Activated CD8-positive, alpha-beta memory T cell treated with anti-CD3 and anti-CD28 coated beads for 4 hours (primary cell): ENCODE data around the gene PIP5KL1.

Experiments used
- DNase-seq, 2 donors: peaks; one replicate each; pipeline ENCODE4 v3.0.0-alpha.2; 2020; ENCODE audit warnings: low read depth in 2 of 2

PIP5KL1 gene, protein sequence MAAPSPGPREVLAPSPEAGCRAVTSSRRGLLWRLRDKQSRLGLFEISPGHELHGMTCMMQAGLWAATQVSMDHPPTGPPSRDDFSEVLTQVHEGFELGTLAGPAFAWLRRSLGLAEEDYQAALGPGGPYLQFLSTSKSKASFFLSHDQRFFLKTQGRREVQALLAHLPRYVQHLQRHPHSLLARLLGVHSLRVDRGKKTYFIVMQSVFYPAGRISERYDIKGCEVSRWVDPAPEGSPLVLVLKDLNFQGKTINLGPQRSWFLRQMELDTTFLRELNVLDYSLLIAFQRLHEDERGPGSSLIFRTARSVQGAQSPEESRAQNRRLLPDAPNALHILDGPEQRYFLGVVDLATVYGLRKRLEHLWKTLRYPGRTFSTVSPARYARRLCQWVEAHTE

DNA sequence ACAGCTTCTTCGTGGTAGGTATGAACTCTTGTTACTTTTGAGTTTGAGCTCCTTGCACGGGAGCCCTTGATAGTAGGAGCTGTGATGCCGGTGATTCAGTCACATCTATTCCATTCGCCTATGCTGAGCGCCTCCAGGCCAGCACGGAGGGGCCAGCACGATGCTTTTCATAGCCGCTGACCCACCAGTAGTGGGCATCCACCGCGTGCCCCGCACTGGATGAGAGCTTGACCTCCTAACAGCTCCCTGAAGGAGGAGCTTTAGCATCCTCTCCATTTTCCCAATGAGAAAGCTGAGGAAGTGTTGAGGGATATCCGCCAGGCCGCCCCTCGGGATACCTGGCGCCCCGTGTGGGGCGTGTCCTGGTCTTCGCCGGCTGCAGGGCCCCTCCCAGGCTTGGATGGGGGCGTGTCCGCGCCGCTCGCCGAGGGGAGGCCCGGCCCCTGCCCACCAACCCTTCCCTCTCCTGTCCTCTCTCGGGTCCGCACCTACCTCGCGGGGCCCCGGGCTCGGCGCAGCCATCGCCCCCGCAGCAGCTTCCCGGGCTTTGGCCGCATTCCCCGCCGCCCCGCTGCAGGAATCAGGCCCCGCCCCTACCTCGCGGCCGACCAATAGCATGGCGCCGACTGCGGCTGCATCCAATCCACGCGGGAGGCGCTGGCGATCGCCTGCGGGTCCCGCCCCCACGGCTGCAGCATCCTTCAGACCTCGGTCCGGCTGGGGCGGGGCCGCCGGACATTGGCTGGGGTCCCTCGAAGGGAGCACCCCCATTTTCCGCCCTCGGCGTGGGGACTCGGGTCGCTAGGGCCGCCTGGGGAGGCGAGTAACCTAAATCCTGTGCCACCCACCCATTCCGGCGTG is at the start of gene PIP5KL1:
Gene PIP5KL1 (minus strand): TSS at position 547 of the 861 bp plus-strand sequence. CDS start 25 bp downstream, at position 522.
- no peak for DNase-seq

DNA sequence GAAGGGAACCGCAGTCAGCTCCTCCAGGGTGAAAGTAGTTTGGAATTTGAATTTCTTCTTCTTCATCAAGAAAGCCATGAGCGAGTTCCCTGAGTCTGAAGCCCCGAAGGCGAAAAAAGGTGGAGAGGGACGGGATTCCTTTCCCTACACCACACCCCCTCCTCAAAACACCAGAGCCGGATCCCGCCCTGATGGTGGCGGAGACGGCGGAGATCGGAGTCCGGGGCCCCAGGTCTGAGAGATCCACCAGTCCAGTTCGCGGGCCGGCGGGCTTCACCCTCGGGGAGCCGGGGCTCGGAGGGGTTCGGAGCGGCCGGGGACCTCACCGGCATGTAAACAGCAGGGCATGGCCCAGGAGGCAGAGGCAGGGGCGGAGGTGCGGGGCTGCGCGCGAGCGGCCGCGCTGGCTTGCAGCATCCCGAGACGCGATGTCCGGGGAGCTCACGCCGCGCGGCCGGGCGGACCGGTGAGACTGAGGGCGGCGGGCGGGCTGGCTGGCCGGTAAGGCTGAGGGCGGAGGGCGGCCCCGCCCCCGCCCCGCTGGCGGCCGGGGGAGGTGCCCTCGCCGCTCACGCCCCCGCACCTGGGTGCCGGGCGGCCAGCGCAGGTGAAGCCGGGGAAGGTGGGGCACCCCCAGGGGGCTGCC is 49.6 kb upstream of the PIP5KL1 start:
- no peak for DNase-seq

DNA sequence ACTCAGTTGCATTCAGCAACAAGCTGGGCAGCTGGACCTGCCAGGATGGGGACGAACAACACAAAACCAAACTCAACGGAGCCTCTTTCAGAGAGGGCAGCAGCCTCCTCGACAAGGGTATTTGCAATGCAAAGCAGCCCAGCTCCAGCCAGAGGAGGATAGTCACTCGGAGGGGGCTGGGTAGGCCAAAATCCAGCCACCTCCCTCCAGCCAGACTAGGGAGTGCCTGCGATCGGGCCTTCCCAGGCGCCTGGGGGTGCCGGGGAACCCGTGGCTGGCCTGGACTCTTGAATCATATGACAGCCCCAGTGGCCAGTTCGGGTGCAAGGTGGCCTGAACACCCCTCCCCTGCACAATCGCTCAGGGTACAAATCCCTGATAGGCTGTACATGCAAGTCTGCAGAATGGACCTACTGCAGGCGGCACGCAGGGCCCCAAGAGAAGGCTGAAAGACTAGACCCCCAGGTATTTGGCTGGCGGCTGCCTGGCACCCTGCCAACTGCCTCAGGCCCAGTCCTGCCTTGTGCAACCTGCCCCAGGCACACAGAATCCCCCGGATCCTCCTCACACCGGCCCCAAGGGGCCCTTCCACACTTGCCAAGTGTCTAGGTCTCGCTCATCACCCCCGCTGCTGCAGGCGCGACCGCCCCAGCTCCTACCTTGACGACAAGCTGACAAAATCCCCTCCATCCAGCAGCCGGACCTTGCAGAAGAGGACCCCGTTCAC is 48.9 kb upstream of the PIP5KL1 start:
- no peak for DNase-seq

DNA sequence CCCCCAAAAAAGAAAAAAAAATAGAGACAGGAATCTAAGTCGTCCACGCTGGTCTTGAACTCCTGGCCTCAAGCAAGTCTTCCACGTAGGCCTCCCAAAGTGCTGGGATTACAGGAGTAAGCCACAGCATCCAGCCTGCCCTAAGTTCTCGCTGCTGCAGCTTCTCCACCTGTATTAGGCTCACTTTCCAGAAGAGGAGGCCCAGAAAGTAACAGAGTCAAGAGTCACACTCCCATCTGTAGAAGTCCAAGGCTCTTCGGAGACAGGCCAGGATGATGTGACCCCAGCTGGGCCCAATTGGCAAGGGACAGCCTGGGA is 48.4 kb upstream of the PIP5KL1 start:
- DNase-seq, result no peak

DNA sequence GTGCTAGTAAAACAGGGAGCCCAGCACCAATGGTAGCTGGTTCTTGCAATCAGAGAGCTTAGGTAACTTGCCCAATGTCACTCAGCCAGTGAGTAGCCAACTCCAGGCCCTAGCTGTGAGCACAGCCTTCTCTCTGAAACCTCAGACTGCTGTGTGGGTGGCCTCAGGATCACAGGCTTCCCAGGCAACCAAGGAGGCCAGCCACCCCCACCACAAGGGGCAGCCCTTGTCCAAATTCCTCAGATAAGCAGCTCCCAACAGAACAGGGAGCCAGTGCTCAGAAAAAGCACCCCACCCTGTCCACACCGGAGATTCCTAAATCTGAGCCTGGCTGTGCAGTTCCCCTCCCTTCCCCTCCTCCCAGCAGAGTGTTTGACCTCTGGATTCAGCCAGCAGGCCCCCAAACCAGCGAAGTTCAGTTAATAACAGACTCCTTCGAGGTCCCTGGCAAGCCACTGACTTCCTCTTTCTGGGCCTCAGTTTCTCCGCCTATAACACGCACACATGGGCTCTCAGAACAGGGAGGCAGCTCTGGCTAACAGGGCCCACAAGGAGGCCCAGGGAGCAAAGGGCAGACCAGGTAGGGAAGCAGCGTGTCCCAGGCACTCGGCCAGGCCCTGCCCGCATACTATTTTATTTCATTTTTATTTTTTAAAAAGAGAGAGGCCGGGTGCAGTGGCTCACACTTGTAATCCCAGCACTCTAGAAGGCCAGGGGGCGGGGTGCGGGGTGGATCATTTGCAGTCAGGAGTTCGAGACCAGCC is 47.5 kb upstream of the PIP5KL1 start:
- DNase-seq, result no peak

DNA sequence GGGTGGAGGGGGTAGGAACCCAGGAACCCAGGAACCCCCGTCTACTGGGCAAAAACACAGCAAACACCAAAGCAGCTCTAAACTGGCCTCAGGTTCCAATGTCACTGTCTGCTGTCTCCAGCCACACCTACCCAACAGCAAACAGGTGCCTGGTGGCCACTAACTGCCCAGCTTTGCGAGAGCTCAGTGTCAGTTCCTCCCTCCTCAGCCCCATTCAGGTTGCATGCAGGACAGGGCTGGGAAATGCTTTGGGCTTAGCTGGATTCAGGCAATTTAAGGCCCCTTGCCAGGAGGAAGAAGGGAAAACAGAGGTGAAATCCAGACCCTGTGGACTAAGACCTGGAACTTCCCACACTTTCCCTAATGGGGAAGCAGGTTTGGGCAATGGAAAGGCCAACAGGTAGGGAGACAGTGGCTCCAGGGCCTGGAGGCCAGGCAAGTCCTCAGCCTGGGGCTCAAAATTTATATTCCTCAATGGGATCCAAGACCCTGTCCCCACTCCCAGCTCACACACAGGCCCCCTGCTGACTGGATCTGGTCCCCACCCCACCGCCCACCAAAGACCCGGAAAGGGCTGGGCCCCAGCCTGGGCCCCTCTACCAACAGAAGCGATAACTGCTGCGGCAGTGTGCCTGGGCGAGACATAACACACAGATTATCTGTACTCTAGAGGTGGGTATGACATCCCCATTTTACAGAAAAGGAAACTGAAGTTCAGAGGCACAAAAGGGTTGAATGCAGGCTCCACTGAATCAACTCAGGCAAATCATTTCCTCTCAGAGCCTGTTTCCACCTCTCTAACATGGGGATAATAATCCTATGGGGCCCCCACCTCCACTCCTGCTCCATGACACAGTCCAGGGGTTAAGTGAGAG is 46.7 kb upstream of the PIP5KL1 start:
- DNase-seq, result no peak

DNA sequence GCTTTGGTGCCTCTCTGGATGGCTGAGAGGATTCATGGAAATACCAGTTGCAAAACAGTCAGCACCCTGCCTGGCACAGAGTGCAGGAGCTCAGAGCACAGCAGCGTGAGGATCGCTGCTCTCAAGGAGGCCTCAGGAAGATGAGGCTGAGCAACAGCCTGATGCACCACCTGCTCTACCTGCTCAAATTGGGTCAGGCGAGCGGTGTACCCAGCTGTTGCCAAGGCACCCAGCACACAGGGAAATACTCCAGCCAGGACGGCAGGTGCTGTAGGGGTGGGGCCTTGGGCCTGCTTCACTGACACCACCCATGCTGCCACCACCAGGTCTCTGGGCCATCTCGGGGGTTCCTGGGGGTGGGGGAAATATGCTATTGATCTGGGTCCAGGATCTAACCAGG is 45.9 kb upstream of the PIP5KL1 start:
- DNase-seq, result no peak

DNA sequence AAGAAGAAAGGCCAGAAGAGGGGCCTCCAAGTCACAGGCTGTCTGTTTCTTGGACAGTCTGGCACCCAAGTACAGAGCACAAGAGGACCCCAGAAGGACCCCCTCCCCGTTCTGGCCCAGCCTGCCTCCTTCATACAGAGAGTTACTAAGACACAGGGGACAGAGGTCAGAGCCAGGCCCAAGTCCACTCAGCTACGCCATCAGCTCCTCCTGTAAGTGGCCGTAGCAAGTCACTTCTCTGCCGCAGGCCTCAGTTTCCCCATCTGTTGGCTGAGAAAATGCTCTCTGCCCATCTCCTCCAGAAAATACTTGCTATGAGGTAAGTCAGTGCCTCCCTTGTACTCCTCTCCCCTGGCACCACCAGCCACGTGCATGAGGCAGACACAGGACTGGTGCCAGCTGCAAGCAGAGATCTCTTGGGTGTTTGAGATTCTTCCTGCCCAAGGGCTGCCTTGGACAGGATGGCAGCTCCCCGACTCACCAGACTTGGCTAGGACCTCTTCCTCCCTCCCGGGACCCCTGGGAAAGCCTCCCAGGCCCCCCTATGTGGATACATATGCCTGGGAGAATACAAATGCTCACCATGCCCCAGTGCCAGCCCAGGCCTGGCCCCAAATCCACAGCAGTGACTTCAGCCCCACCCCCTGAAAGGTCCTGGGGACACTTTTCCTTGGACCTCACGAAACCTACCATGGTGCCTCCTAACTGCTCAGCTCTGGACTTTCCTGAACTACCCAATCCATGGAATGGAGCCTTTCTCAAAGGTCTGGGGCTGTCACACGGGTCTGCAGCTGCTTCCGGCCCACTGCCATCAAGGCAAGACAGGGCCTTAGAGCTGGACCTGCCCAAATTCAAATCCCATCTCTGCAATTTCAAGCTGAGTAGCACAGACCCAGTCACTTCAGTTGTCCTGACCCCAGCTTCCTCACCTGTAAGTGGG is 45.1 kb upstream of the PIP5KL1 start:
- no peak for DNase-seq

DNA sequence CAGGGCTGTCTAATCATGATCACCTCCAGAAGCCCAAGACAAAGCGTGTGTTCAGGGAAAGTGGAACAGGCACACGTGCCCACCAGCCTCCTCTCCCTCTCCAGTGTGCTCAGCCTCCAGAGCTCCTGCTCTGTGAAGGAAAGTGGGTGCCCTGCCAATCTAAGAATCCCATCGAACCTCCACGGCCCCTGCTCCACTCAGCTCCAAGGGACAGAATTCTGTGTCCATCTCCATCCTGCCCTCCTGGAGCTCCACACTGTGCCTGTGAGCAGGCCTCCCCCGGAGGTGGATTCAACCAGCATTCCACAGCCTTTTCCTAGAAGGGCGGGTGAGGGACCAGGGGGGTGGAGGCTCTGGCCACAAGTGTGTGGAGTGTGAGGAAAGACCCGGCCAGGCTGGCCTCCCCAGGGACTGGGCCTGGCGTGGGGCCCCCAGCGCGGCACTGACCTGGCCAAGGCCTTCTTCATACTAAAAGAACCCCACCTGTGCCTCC is 44.2 kb upstream of the PIP5KL1 start:
- no peak for DNase-seq

DNA sequence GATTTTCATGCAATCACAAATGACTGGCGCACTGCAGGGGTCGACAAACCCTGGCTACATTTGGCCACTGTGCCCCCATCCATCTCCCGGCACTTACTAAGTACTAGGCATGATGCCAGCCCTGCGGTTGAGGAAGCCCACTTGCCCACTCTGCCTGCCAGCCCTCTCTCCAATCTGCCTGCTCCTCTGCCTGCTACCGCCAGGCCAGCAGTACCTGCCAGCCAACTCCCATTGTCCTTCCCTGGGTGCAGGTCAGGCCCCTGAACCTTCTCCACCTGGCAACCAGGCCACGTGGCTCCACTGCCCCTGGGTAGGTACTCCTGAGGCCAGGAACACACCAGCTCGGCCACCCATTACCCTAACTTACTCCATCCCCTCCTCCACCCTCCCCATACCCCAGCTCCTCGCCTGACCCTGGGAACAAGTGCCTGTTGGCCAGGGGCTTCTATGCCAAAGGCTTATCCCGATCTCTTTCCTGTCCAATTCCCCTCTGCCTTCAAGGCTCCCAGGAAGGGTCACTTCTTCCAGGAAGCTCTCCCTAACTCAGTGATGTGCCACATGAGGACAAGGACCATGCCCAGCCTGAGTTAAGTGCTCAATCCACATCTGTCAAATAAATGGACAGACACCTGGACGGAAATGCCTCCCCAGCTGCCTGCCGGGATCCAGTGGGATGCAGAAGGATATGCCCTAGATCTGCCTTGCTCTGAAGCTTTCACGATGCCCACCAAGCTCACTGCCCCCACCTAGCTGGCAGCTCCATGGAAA is 43.6 kb upstream of the PIP5KL1 start:
- no peak for DNase-seq

DNA sequence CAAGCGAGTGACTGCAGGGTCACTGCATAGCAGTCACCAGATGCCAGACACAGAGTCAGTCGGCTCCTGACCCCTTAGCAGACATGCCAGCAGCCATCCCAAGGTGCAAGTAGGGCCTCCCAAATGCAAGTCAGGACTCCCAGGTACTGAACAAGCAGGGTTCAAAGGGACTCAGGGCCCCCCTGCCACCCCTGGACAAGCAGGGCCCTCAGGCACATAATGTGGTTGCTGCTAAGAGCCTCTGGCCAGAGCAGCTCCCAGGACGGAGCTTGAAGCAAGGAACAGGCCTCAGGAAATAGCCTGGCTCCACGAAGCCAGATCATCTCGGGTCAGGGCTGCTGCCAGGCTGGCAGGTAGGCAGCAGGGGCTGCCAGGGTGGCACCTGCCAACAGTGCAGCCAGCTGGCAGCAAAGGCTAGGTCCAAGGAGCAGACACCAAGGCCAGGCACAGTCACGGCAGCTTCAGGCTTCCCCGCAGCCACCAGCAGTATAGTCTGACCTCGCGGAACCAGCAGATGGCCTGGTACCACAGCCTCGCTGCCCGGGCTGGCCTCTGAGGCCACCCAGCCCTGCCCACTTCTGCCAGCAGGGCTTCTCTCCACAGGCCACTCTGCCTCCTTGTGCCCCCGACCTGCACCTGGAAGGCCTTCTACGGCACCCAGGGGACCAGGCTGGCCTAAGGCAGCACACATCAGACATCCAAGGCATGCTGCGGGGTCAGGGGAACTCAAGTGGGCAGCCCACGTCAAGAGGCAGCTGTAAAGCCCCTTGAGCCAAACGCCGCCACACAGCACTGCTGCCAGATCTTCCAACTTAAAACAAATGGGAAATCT is 42.8 kb upstream of the PIP5KL1 start:
- no peak for DNase-seq

DNA sequence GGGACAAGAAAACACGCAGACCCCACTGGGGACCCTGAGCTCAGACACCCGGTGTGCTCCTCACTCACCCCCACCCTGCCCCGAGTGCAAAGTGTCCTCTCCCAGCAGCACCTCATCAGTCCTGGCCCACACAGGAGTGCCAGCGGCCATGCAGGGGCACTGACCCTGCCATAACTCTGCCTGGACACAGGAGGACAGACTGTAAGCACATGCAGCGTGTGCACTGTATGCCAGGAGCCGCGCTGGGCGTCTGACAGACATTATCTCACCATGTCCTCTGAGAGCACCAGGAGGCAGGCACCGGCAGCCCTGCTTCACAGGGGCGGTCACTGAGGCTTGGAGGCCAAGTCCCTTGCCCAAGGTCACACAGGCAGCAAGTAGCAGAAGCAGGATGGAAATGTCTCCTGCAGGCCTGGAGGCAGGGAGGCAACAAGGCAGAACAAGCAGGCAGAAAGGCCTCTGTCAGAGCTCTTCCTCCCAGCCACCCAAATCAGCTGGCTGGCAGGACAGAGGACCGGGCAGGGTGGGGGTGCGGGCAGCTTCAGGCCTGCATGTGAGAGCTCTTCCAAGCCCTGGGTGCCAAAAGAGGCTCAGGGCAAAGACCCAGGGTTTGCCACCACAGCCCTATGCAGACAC is 41.8 kb upstream of the PIP5KL1 start:
- no peak for DNase-seq

DNA sequence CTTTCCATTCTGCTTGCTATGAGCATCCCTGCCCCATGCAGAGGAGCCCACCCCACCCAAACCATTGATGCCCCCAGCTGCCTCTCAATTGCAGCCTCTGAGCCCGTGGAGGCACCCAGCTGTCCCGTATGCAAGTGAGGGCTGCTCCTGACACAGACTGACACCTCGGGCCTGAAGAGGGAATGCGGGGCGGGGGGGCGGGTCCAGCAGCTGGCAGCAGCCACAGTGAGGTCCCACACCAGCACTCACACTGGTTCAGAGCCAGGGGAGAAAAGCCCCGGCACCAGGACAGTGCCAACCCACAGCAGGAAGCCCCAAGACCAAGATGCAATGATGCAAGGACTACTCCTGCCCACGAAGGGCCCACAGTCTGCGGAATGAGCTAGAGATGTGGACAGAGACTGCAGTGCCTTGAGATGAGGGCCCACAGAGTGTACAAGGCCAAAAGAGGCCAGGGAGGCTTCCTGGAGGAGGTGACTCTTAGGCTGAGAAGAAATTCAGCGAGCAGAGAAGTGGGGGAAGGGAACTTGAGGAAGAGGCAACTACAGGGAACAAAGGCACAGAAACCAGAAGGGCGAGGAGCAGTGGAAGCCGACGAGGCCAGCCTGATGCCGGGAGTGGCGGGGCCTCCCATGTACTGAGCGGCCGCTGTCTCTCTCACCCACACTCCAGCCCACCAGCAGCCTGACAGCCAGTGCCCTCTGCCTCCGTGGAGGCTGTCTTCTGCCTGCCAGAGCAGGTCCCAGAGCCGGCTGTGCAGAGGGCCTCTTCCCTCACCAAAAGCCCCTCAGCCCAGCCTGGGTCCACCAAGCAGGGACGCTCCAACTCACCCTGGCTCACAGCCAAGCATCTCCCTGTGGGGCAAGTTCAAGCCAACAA is 41.0 kb upstream of the PIP5KL1 start:
- no peak for DNase-seq

DNA sequence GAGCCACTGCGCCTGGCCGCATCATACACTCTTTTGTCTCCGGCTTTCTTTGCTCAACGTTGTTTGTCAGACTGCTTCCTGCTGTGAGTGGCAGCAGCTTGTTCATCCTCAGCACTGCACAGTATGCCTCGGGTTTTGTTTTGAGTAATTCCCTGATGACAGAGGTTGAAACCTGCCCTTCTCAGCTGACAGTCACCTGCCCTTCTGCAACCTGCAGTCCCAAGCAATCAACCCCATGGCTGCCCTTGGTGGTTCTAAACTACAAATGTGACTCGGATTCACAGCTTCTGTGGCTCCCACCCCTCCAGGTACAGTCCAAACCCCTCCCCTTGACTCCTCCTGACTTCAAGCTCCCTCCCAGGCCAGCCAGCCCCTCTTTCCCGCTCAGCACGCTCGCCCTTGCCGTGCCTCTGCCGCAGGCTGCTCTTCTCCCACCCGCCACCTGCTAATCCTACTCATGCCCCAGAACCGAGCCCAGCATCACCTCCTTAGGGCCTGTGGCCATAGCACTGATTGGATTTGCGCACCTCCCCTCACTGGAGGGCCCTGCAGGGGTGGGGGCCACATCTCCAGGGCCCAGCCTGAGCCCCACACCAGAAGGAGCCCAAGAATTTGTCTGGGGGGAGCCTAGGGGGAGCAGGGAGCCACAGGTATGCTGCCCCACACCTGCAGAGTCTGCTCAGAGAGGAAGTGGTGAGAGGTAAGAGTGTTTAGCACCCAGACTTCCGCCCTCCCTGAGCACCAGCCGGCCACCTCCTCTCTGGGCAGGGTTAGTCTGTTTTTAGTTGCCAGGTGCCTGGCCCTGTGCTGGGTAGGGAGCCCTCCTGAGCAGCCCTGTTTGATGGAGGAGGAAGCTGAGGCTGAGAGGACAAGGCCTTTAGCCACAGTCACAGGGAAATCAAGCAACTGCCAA is 40.1 kb upstream of the PIP5KL1 start:
- no peak for DNase-seq
